Thyroid gland (tissue), 4 donors: ENCODE results near the gene ADGRB3. TPM values are rescaled to one million over a fixed set of nuclear protein-coding genes. Genes with fewer than 3 reads are reported as not detected.
"Not testable (repeated sequence)": the region's sequence is repeated elsewhere in the genome, so short reads cannot be mapped to it uniquely, and the experiment has no call there.

ENCODE experiments used
- DNase-seq, 2 donors: peaks; one replicate each; pipeline ENCODE4 v3.0.0-alpha.2; 2019
- H3K27ac ChIP-seq, 3 donors: fragments of 200-600 bp; sonication (generic); 1 replicate in 2 of 3; 2 replicates in 1 of 3; pipeline ENCODE4 v1.5.1; 2016 to 2019; ENCODE audit warnings: mild to moderate bottlenecking in 1 of 3, moderate library complexity in 1 of 3
- H3K27me3 ChIP-seq: fragments of 200-600 bp; sonication (generic); one replicate; pipeline ENCODE4 v1.5.1; 2019
- H3K36me3 ChIP-seq, 2 donors: fragments of 200-600 bp; sonication (generic); one replicate each; pipeline ENCODE4 v1.5.1; 2016 to 2019
- H3K4me1 ChIP-seq, 2 donors: fragments of 200-600 bp; sonication (generic); one replicate each; pipeline ENCODE4 v1.5.1; 2017 to 2019
- H3K4me3 ChIP-seq, 3 donors: fragments of 200-600 bp; sonication (generic); replicated peaks in 1 of 3; 1 replicate in 2 of 3; 2 replicates in 1 of 3; pipeline ENCODE4 v1.5.1; 2016; ENCODE audit warnings: mild to moderate bottlenecking in 1 of 3
- H3K9me3 ChIP-seq: fragments of 200-600 bp; sonication (generic); one replicate; pipeline ENCODE4 v1.5.1; 2017
- POLR2A ChIP-seq, 2 donors: fragments of 450-650 bp; IDR thresholded peaks; one replicate each; pipeline ENCODE4 v1.6.1; 2017; ENCODE audit warnings: antibody characterized with exemption in 2 of 2, mild to moderate bottlenecking in 2 of 2, moderate library complexity in 1 of 2
- WGBS, 2 donors: methylation state at CpG; one replicate each; pipeline ENCODE4 v1.1.5; 2017; 5-methylcytosine and 5-hydroxymethylcytosine counted together
- intact Hi-C: fragments of 100-400 bp; cut with DNase I; formaldehyde crosslinking; loops from one replicate; pipeline ENCODE4 v1.15.1; 2023
- total RNA-seq, 4 donors: library from RNA; depleted of rRNA; stranded (reverse); fragments of >200 nt; gene quantifications; one replicate each; pipeline ENCODE4 v1.2.3, GENCODE V29; 2016
- TF ChIP-seq, protein P1 (sequence below), 6 experiments: fragments of 200-600 bp in 3 of 6; fragments of 450-650 bp in 3 of 6; sonication (generic) in 3 of 6; IDR thresholded peaks; one replicate each; pipeline ENCODE4 v1.5.1; 2016 to 2019; ENCODE audit warnings: antibody characterized with exemption in 6 of 6, mild to moderate bottlenecking in 2 of 6, inconsistent platforms in 1 of 6, moderate library complexity in 1 of 6

ADGRB3 gene
- total RNA-seq, 4 donors from 2014 or later: 0.45 to 3.0 (median 1.4) TPM

DNA sequence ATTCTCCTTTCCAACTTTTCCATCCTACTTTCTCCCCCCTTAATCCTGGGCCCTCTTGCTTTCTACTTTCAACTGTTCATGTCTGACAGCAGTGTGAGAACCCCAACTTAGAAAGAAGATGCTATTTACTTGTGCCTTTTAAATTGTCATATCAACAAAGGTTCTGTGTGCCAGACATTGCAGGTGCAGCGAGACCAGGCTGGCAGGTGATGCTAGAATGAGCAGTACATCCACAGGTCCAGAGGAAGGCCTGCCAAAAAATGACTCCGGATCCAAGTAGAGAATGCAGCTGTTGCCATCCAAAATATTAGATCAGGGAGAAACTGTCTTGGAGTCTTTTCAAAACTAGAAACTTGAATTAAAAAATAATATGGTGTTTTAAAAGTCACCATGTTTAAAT, 651.2 kb downstream of the ADGRB3 start:
- Histone ChIP-seq H3K4me3 (no peak overlapping the region), H3K9me3 (no peaks in the 10 kb centered on the region), H3K27me3 (no peaks in the 10 kb centered on the region), H3K27ac (no peak overlapping the region), H3K36me3 (no peaks in the 10 kb centered on the region), H3K4me1 (no peaks in the 10 kb centered on the region)
- no peak for TF ChIP-seq POLR2A (IDR thresholded peaks at IDR 0.05)
- TF ChIP-seq, protein P1, sequence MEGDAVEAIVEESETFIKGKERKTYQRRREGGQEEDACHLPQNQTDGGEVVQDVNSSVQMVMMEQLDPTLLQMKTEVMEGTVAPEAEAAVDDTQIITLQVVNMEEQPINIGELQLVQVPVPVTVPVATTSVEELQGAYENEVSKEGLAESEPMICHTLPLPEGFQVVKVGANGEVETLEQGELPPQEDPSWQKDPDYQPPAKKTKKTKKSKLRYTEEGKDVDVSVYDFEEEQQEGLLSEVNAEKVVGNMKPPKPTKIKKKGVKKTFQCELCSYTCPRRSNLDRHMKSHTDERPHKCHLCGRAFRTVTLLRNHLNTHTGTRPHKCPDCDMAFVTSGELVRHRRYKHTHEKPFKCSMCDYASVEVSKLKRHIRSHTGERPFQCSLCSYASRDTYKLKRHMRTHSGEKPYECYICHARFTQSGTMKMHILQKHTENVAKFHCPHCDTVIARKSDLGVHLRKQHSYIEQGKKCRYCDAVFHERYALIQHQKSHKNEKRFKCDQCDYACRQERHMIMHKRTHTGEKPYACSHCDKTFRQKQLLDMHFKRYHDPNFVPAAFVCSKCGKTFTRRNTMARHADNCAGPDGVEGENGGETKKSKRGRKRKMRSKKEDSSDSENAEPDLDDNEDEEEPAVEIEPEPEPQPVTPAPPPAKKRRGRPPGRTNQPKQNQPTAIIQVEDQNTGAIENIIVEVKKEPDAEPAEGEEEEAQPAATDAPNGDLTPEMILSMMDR (IDR thresholded peaks at IDR 0.05): no peak
- intact Hi-C loops: no loop called here
- no peak for DNase-seq
- WGBS, 2 donors: 76 to 77% methylated on average over 2 of the region's 2 CpGs

DNA sequence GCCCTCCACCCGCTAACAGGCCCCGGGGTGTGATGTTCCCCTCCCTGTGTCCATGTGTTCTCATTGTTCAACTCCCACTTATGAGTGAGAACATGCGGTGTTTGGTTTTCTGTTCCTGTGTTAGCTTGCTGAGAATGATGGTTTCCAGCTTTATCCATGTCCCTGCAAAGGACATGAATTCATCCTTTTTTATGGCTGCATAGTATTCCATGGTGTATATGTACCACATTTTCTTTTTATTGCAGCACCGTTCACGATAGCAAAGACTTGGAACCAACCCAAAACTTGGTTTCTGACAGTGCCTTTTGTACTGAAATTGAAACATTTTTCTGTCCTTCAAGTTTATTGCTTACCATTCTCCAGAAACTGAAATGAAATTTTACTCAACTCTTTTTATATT, 653.1 kb downstream of the ADGRB3 start:
- H3K27me3 ChIP-seq, intact Hi-C loops: not testable (repeated sequence)
- 93 to 96% methylated on average over 5 of the region's 5 CpGs for WGBS, 2 donors

DNA sequence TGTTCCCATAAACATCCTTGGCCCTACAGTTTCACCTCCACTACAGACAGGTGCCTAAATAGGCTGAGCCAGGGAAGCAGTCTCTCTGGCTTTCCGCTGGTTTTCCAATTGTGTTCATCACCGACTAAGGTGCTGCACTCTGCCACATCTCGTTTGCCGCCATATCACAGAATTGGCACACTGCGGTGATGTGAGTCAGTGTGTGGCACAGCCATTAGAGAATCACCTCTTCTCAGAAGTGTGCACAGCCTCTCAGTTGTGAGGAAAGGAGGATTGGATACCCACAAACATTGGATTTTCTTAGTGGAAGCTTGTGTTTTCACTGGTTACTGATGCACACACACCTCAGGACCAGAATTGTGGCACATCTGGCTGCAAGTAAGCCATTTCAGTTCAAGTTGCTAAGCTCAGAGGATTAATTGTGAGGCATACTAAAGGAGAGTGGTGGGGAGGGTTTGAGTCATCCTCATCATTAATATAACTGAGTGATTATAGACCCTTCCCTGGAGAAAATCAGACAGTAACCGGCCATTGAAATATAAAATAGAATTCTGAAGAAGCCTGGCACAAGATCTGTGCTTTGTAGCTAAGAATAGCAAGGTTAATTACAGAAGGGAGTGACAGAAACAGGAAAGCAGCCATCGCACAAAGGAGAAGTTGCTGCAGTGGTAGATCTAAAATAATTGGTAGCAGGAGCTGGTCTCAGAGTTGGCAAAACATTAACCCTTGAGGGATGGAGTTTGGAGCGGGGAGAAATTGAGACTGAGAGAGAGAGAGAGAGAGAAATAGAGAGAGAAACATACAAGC, 654.8 kb downstream of the ADGRB3 start:
- 78 to 82% methylated on average over 8 of the region's 8 CpGs for WGBS, 2 donors
- Histone ChIP-seq H3K4me1 (no peaks in the 10 kb centered on the region), H3K9me3 (no peaks in the 10 kb centered on the region), H3K27me3 (no peaks in the 10 kb centered on the region), H3K4me3 (no peak overlapping the region), H3K36me3 (no peaks in the 10 kb centered on the region), H3K27ac (no peak overlapping the region)
- no peak for DNase-seq
- TF ChIP-seq, protein P1 (IDR thresholded peaks at IDR 0.05): no peak
- TF ChIP-seq POLR2A (IDR thresholded peaks at IDR 0.05): no peak
- intact Hi-C loops: no loop called here

More for the DNA sequence above, 653.1 kb downstream of the ADGRB3 start:
- not testable (repeated sequence) for H3K36me3 ChIP-seq, H3K9me3 ChIP-seq, DNase-seq, H3K27ac ChIP-seq, H3K4me1 ChIP-seq, H3K4me3 ChIP-seq

DNA sequence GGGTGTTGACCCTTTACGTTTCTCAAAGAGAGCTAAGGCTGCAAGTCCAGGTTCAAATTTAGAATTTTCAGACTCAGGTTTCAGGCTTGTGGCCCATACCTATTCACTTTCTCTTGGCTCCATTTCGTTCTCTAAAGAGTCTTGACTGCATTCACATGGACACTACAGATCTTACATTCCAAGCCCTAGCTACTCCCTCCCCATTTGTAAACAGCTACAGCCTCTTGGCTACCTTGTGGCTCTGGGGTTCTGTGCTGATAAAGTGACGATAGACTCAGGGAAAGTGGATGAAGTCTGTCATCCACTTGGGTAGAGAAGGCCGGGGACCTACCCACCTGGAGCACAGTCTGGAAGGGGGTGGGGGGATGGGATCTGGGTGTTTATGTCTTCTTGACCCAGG, 658.4 kb downstream of the ADGRB3 start:
- Histone ChIP-seq H3K27me3 (no peaks in the 10 kb centered on the region), H3K27ac (no peak overlapping the region), H3K9me3 (no peaks in the 10 kb centered on the region), H3K4me1 (no peaks in the 10 kb centered on the region), H3K36me3 (no peaks in the 10 kb centered on the region), H3K4me3 (no peak overlapping the region)
- WGBS, 2 donors: 46 to 48% methylated on average over 4 of the region's 4 CpGs
- TF ChIP-seq, protein P1 (IDR thresholded peaks at IDR 0.05): no peak
- TF ChIP-seq POLR2A (IDR thresholded peaks at IDR 0.05): no peak
- no peak for DNase-seq
- intact Hi-C loops: no loop called here

DNA sequence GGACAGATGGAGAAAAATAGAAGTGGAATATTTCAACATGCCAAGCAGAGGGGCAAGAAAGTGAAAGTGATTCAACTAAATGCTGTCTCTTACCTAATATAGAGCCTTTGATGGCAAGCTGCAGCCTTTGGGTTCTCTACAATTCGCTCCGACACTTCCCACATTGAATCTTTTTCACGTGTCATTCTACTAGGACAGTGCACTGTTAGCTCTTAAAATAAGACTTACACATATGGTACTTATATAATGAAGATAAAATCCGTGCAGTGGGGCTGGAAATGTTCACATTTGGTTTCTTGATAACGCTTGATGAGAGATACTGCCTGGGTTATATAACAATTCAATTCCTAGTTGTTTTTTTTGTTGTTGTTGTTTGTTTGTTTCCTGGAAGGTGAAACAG, 659.3 kb downstream of the ADGRB3 start:
- Histone ChIP-seq H3K4me1 (no peaks in the 10 kb centered on the region), H3K27me3 (no peaks in the 10 kb centered on the region), H3K9me3 (no peaks in the 10 kb centered on the region), H3K36me3 (no peaks in the 10 kb centered on the region), H3K27ac (no peak overlapping the region), H3K4me3 (no peak overlapping the region)
- TF ChIP-seq, protein P1 (IDR thresholded peaks at IDR 0.05): no peak
- no peak for TF ChIP-seq POLR2A (IDR thresholded peaks at IDR 0.05)
- WGBS, 2 donors: 76 to 85% methylated on average over 5 of the region's 5 CpGs
- intact Hi-C loops: no loop called here
- no peak for DNase-seq
